Left colon (tissue), 2 donors: ENCODE results near the gene ZC3H7B. TPM values are rescaled to one million over a fixed set of nuclear protein-coding genes. Genes with fewer than 3 reads are reported as not detected.

ENCODE experiments used
- ATAC-seq: fragments of 200-7000 bp; cut with Tn5 transposase; one replicate; pipeline ENCODE4 v1.9.1; 2020; ENCODE audit warnings: mild to moderate bottlenecking, moderate library complexity
- DNase-seq, 2 donors: peaks; one replicate each; pipeline ENCODE4 v3.0.0-alpha.2; 2020
- intact Hi-C, 2 donors: fragments of 100-400 bp; cut with DNase I in 1 of 2; cut with micrococcal nuclease in 1 of 2; formaldehyde crosslinking; loops; one replicate each; pipeline versions ENCODE4 v1.11.2 to v1.14.0; 2022; cut with DNase I, micrococcal nuclease
- total RNA-seq, 2 donors: library from RNA; stranded (reverse); fragmentation: NEBNext Ultra II Directional; extraction: Animal tissue kit (Norgen Biotek cat#: 25700); gene quantifications; one replicate each; pipeline ENCODE4 v1.2.1, GENCODE V29; 2021
- donor health status: DM: no; HTN: no; CAD: no.
- donor health status: DM: yes; HTN: yes; CAD: no.

The ZC3H7B gene
- total RNA-seq, 2 donors from 2014 or later, result 35.3 to 38.8 TPM

- no peak for DNase-seq
- no peak for ATAC-seq
- intact Hi-C loops, result no loop called here
These were observed 10.2 kb downstream of the ZC3H7B start for GRCh38 chr22:41311487-41311886.

DNA sequence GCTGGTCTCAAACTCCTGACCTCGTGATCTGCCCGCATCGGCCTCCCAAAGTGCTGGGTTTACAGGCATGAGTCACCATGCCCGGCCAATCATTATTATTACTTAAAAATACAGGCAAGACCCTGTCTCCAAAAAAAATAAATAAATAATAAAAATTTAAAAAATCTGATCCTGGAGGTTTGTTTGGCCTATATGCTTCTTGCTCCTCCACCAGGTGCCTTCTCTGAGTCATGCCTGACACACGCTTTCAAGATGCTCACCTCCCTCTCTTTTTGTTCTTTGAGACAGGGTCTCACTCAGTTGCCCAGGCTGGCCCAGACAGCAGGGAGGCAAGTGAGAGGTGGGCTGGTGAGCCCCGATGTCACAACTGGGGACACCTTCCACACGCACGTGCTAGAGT is 13.5 kb downstream of the ZC3H7B start:
- intact Hi-C loops, result no loop called here
- DNase-seq (no peak), ATAC-seq (no peak)

GRCh38 chr22:41315586-41315985 is 14.3 kb downstream of the ZC3H7B start:
- ATAC-seq (no peak), DNase-seq (no peak)
- intact Hi-C loops, result no loop called here

- DNase-seq, result no peak
- ATAC-seq, result no peak
- intact Hi-C loops, result no loop called here
These were observed 19.3 kb downstream of the ZC3H7B start for GRCh38 chr22:41320416-41321240.

DNA sequence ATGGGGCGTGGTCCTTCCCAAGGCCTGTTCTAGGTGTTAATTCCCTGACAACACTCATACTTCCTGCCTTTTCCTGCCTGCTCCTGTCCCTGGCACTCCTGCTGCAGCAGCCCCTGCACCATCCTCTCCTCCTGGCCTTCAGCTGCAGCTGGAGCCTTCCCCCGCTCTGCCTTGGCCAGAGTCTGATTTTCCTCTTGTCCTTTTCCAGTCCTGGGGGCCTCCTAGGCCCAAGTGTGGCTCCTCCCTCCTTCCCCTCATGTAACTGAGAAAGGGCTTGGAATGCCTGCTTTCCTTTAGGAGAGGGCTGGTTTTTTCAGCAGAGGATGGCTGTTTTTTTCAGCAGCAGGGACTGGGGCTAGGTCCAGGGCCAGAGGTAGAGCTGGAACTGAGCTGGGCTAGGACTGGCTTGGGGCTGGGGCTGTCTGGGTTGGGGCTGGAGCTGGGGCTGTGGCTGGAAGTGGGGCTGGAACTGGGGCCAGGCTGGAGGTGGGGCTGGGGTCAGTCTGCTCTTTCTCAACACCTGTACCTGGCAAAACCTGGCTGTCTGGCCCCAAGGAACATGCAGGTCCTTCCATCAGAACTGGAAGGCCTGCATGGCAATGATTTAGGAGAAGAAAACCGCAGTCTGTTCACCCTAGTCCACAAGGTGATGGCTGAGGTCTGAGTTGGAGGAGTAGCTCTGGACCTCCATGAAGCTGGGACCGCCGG is 23.6 kb downstream of the ZC3H7B start:
- DNase-seq (no peak), ATAC-seq (peak; percentile 26)
- intact Hi-C loops, result no loop called here

DNA sequence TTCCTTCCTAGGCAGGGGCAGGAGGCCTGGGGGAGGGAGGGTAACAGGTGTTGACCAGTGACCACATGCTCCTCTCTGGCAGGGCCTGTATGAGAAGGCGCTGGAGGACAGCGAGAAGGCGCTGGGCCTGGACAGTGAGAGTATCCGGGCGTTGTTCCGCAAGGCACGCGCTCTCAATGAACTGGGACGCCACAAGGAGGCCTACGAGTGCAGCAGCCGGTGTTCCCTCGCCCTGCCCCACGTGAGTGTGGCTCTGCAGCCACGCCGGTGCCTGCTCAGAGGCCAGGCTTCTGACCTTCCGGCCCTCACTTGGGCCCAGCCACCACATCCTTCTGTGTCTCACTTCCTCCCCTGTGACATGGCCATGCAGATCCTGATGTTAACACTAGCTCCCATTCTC is 25.8 kb downstream of the ZC3H7B start:
- intact Hi-C loops, result no loop called here
- ATAC-seq (peak; percentile 6), DNase-seq (no peak)

DNA sequence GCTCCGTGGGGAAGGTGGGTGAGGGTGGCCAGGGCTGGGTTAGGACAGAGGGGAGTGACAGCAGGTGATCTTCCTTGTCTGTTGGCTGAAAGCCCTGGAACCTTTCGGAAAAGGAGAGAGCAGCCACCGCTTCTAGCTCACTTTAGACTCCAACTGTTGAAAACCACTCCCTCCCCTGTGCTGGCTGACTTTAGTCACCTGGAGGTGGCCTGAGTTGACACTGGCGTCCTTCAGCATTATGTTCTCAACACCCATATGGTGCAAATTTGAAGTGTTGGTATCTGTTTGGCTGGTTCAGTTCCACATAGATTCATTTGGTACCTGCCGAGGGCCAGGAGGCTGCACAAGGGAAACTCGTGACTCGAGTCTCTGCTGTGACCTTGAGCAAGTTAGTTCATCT is 28.8 kb downstream of the ZC3H7B start:
- DNase-seq, result no peak
- ATAC-seq, result no peak
- intact Hi-C loops, result no loop called here

GRCh38 chr22:41332217-41332939 is 31.1 kb downstream of the ZC3H7B start:
- DNase-seq (no peak), ATAC-seq (no peak)
- intact Hi-C loops, result no loop called here

- ATAC-seq, result no peak
- DNase-seq, result no peak
- intact Hi-C loops, result no loop called here
These were observed 32.5 kb downstream of the ZC3H7B start for GRCh38 chr22:41333806-41334205.

GRCh38 chr22:41334215-41334614 is 32.9 kb downstream of the ZC3H7B start:
- DNase-seq (no peak), ATAC-seq (no peak)

GRCh38 chr22:41334951-41335635 is 33.8 kb downstream of the ZC3H7B start:
- no peak for ATAC-seq
- intact Hi-C loops, result no loop called here
- no peak for DNase-seq

More at GRCh38 chr22:41334215-41334614, 32.9 kb downstream of the ZC3H7B start:
- intact Hi-C loops, result no loop called here

- intact Hi-C loops, result no loop called here
- DNase-seq (no peak), ATAC-seq (no peak)
These were observed 37.4 kb downstream of the ZC3H7B start for GRCh38 chr22:41338614-41339212.

- DNase-seq (no peak), ATAC-seq (no peak)
- intact Hi-C loops, result no loop called here
These were observed 38.5 kb downstream of the ZC3H7B start for GRCh38 chr22:41339823-41340222.

- ATAC-seq, result no peak
- no peak for DNase-seq
- intact Hi-C loops, result no loop called here
These were observed 39.0 kb downstream of the ZC3H7B start for GRCh38 chr22:41340357-41340756.

DNA sequence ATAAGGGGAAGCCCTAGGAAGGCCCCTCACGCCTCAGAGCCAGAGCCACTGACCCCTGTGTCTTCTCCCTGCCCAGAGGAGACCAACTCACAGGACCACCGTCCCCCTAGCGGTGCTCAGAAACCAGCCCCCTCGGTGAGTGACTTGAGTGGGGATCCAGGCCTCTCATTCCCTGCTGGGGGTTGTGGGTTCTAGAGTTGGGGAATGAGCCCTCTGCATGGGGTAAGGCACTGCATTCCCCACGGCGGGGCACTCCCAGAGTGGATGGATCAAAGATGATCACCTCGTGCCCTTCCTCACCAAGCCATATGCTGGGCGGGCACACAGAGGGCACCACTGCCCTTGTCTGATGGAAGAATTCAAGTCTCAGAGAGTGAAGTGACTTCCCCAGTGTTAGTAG is 39.7 kb downstream of the ZC3H7B start:
- intact Hi-C loops, result no loop called here
- ATAC-seq, result no peak
- no peak for DNase-seq

- intact Hi-C loops, result no loop called here
- DNase-seq, result no peak
These were observed 40.7 kb downstream of the ZC3H7B start for GRCh38 chr22:41341990-41342389.

GRCh38 chr22:41343300-41343699 is 42.0 kb downstream of the ZC3H7B start:
- intact Hi-C loops, result no loop called here
- ATAC-seq, result no peak
- no peak for DNase-seq

More at GRCh38 chr22:41341990-41342389, 40.7 kb downstream of the ZC3H7B start:
- ATAC-seq, result no peak

GRCh38 chr22:41343717-41344116 is 42.4 kb downstream of the ZC3H7B start:
- DNase-seq (no peak), ATAC-seq (no peak)
- intact Hi-C loops, result no loop called here
